Hematopoietic multipotent progenitor cell treated with erythropoietin and hydrocortisone succinate and interleukin-3 and kit ligand, for 8 days (in vitro differentiated cells): ENCODE results near the gene GPR142.

Experiments
- DNase-seq: peaks from one replicate; pipeline ENCODE4 v3.0.0-alpha.2; 2015

GPR142 gene

DNA sequence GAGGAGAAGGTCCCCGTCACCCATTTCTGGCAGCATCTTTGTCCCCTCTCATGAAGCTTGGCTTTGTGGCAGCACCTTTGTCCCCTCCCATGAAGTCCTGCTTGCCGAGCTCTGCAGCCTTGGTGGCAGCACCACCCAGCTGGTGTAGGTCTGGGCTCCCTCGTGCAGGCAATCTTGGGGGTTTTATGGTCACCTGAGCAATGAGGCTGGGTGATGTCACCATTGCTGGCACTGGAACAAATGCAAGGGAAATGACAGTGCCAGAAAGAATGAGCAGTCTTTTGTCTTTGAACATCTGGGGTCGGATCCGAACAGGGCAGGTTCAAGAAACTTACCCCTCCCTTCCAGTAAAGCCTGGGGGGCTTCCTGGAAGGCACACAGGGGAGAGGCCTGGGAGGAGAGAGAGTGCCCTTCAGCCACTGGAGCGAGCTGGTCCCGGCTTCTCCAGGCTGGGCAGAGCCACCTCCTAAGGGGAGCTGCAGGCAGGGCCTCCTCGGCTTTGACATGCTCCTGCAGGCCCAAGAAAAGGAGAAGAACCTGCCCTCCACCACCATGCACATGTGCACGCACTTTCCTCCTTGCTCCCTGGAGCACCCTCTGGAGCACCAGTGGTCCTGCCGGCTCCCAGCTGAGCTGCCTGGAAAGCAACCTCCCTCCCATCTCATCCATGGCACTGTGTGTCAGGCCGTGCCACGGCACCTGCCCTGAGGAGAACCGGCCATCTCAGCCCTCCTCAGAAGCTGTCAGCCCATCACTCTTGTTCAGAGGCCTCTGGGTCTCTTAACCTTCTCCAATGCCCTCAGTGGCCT lies 21.7 kb upstream of the GPR142 start:
- no peak for DNase-seq

DNA sequence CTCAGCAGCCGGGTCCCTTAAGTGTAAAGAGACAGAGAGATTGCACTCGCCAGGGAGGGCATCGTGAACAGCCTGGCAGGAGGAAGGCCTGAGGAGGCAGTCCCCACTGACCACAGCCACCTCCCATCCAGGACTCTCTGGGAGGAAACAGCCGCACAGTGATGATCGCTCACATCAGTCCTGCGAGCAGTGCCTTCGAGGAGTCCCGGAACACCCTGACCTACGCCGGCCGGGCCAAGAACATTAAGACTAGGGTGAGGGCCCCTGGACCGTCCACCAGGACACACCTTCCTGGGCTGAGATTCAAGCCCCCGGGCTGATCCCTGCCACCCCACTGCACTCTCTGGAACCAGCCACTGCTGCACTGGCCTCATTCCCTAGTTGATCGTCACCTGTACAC lies 19.7 kb upstream of the GPR142 start:
- no peak for DNase-seq

GRCh38 chr17:74349120-74349519 lies 18.2 kb upstream of the GPR142 start:
- no peak for DNase-seq

DNA sequence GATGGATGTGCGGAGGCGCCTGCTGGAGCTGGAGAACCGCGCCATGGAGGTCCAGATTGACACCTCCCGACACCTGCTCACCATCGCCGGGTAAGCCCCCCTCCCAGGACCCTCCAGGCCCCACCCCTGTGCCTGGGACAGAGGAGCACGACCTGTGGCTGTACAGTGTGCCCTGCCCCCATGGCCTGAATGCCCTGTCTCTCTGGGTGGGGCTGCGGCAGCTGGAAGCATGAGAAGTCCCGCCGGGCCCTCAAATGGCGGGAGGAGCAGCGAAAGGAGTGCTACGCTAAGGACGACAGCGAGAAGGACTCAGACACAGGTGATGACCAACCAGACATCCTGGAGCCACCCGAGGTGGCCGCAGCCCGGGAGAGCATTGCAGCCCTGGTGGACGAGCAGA lies 16.8 kb upstream of the GPR142 start:
- no peak for DNase-seq

DNA sequence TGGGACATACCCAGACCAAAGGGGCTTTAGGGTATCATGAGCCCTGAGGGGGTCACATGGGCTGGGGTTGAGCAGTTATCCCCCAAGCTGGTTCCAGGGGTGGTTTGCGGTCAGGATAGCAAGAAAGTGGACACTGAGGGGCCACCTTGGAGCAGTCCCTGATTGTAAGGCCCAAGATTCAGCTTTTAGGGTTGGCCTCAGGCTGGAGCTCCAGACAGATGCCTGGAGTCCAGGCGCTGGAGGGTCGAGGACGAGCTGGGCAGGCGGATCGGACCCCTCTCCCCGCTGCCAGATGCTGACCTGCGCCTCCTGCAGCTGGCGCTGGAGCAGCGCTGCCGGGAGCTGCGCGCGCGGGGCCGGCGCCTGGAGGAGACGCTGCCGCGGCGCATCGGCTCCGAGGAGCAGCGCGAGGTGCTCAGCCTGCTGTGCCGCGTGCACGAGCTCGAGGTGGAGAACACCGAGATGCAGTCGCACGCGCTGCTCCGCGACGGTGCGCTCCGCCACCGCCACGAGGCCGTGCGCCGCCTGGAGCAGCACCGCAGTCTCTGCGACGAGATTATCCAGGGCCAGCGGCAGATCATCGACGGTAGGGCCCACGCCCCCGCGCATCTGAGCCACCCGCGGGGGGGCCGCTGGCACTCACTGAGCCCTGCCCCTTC lies 15.6 kb upstream of the GPR142 start:
- DNase-seq = no peak

DNA sequence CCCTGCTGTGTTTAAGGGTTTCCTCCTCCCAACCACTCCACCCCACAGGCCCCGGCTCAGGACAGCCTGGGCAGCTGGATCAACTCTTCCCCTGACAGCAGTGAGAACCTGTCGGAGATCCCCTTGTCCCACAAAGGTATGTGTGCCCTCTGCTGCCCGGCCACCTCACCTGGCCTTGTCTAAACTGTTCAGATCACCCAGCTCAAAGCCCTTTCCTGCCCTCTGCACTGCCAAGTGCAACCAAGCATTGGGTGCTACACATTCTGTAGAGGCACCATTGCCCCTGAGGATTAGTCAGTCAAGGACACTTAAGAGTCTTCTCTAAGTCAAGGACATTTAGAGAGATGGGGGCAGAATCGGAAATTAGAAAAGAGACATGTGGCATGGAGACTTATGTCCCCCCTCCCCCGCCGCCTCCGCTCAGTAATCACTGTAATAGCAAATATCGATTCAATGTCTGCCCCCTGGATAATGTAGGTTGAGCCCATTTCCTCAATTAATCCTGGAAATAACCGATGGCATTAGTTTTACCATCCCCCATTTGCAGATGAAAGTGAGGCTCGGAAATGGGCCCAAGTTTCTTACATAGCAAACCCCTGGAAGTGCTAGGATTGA lies 13.8 kb upstream of the GPR142 start:
- no peak for DNase-seq

- DNase-seq = peak; percentile 74
Observed at GRCh38 chr17:74354123-74354522, 13.2 kb upstream of the GPR142 start.

DNA sequence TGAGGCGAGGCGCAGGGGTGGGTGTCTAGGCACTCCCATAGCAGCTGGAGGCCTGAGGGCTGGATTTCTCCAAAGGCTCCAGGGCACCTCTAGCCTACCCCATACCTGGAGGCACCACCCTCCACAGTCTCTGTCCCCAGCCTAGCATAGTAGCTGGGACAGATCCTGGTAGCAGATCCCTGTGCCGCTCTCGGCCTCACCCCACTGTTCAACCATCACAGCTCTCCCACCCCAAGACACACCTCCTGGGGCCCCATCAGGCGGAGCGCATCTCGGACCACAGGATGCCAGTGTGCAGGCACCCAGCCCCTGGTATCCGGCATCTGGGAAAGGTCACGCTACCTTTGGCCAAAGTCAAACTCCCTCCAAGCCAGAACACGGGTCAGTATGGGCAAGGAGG lies 12.7 kb upstream of the GPR142 start:
- DNase-seq = no peak

DNA sequence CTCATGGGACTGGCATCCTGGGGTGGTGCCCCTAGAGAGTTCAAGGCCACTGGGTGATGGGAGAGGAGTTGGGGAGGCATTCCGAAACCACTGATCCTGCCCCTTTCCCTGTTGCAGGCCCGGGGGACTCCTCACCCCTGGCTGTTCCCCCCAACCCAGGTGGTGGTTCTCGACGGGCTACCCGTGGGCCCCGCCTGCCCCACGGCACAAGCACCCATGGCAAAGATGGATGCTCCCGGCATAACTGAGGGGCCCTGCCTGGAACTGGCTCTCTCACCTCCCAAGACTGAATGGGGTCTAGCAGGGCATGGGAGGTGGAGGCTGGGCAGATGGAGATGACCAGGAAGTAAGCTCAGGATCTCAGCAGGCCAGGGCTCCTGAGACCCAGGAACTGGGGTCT lies 12.2 kb upstream of the GPR142 start:
- DNase-seq = no peak

GRCh38 chr17:74356646-74357465 lies 10.4 kb upstream of the GPR142 start:
- DNase-seq = peak; percentile 22

DNA sequence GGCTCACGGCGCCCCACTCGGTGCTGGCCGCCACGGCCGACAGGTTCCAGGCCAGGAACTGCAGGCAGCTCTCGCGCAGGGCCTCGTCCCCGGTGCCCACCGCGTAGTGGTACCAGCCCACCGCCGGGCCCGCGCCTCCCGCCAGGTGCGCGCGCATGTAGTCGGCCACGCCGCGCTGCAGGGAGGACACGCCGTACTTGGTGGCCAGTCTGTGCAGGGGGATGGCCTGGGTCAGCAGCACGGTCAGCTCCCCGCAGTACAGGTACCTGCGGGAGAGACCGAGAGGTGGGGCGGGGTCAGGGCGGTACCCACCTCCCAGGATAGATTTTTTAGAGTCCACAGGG lies 9.9 kb upstream of the GPR142 start:
- DNase-seq = no peak

DNA sequence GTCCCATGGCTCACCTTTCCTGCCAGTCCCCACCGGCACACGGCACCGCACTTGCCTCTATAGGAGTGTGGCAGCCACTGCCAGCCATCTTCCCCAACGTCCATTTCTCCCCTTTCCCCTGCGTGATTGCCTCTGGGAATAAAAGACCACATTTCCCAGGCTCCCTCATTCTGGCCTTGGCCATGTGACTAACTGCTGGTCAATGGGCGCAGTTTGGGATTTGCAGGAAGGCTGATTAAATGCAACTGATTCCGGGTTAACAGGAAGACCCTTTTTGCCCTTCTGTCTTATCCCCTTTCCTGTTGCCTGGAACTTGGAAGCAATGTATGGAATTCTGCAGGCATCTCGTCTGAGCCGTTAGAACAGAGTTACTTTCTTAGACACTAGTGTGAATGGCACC lies 8.6 kb upstream of the GPR142 start:
- DNase-seq = no peak

GRCh38 chr17:74359916-74360315 lies 7.4 kb upstream of the GPR142 start:
- DNase-seq = no peak

GRCh38 chr17:74360899-74361229 lies 6.4 kb upstream of the GPR142 start:
- no peak for DNase-seq

DNA sequence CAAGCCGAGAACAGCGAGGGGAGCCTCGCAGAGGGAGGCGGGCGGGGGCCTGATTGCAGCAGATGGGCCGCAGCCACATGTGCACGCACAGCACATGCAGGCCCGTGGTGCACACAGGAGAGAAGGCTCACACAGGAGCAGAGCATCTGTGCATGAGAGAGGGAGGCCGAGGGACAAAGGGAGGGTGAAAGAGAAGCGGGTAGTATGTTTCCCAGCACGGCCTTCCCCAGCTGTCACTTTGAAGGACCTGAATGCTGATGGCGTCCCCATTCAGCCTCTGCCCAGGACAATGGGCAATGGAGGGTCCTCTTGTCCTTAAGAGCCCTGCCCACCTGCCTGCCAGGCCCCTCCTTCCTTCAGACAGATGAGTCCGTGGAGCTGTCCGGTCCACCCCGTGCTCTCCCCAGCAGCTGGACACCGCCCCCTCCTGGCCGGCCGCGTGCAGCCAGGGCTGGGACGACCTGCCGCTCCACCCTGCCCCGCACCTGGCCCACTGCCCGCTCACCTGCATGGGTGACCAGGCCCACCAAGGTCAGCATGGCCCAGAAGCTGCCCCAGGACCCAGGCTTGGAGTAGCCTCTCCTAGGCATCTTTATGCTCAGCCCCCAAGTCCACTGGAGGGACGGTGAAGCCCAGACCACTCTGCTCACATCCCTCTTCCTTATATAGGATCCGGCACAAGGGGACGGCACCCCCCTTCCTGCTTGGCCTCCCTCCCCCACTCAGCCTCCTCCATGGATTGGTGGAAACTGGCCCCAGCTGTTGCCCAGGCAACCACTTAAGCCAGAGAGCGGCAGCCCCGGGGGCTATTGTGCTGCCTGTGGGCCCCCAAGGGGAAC lies 5.9 kb upstream of the GPR142 start, which contains the start of gene BTBD17:
Gene BTBD17, minus strand, starts transcription at position 639 of the 839 bp plus-strand sequence. Its CDS starts 49 bp downstream, at position 590.
- no peak for DNase-seq

DNA sequence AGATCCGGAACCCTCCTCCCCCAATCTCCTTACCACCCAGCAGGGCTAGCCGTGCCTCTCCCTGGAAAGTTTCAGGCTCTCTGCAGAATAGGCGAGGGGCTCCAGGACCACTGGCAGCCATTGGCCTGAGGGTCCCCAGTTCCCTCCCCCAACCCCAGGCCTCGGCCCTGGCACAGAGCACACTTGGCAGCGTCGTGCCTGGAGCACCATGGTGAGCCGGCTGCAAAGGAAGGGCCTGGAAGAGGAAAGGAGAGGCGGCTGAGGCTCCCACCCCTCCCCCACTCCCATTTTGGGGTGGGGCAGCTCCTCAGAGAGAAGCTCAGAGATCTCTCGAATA lies 5.3 kb upstream of the GPR142 start:
- DNase-seq = no peak

GRCh38 chr17:74362810-74363498 lies 4.4 kb upstream of the GPR142 start:
- no peak for DNase-seq

GRCh38 chr17:74368341-74369081 lies 1.2 kb downstream of the GPR142 start:
- DNase-seq = peak; percentile 72

DNA sequence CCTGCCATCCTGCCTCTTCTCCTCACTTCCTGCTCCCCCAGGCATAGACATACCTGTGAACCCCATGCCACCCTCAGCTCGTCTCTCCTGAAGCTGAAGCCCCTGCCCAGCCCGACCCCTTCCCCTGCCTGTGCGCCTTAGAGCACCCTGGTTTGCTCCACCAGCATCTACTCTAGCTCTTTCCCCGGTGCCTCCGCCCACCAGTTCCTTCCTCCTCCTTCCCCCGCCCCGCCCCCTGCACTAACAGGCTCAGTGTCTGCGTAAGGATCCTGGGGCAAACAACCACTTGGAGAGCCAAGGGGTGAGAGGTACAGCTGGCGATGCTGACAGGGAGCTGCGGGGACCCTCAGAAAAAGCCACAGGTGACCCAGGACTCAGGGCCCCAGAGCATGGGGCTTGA lies 1.9 kb downstream of the GPR142 start:
- DNase-seq = no peak

- no peak for DNase-seq
Observed at GRCh38 chr17:74369665-74370490, 2.6 kb downstream of the GPR142 start.
